LNCAP (cell line): ENCODE measurements around the gene SLCO3A1.

Experiments used
- CTCF ChIP-seq: fragments of 450-650 bp; IDR thresholded peaks from 2 replicates; pipeline ENCODE4 v1.5.1; 2017; ENCODE audit warnings: mild to moderate bottlenecking

Gene SLCO3A1

GRCh38 chr15:92000709-92001108, 147.2 kb downstream of the SLCO3A1 start:
- TF ChIP-seq CTCF, result no peak

- TF ChIP-seq CTCF, result no peak
Observed at GRCh38 chr15:92001307-92001706, 147.8 kb downstream of the SLCO3A1 start.

GRCh38 chr15:92002666-92003065, 149.2 kb downstream of the SLCO3A1 start:
- TF ChIP-seq CTCF, result no peak

- no peak for TF ChIP-seq CTCF
Observed at GRCh38 chr15:92003515-92004067, 150.1 kb downstream of the SLCO3A1 start.

DNA sequence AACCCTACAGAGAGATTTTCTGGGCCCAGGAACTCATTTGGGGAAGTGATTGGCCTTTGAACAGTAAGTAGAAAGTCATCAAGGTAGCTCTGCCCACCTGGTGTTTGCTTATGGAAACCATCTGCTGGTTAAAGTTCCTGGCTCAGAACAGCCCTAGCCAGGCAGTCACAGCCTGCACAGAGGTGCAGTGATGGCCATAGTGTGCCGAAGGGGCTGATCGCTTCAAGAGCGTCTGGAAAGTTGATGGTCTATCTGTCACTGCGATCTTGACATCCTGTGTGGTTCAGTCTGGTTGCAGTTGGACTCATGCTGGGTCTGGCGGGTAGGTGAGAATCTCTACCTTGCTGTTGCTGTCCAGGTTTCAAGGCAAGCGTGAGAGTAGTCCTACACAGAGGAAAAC, 151.6 kb downstream of the SLCO3A1 start:
- no peak for TF ChIP-seq CTCF

GRCh38 chr15:92006186-92007028, 152.9 kb downstream of the SLCO3A1 start:
- no peak for TF ChIP-seq CTCF

DNA sequence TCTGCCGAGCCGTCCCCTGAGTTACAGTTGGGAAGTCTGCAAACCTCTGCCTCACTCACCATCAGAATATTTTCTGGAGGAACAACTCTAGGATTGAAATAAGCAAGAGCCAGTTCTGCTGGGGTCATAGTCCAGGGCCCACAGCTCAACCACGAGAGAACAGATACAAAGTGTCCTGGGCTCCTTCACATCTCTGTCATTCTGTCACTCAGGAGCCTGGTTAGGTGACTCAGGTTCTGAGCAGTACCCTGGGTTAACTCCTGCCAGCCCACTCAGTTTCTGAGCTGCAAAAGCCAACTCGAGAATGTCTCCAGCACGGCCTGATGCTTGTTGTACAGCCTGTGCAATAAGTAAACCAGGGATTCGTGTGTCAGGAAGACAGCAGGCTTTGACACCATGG, 155.7 kb downstream of the SLCO3A1 start:
- no peak for TF ChIP-seq CTCF
